HepG2 (cell line): ENCODE data around the gene TBC1D20. TPM values are rescaled to one million over a fixed set of nuclear protein-coding genes. Genes with fewer than 3 reads are reported as not detected.

Source experiments
- ARID3A ChIP-seq: IDR thresholded peaks from 2 replicates; pipeline ENCODE4 v1.6.1; 2012; ENCODE audit warnings: low read depth, low read length, improper control_type of control experiment
- GTF2F1 ChIP-seq: fragments of 150-350 bp; IDR thresholded peaks from 2 replicates; pipeline ENCODE4 v1.6.1; 2014; ENCODE audit warnings: low read length
- NFATC3 ChIP-seq: sonication (generic); formaldehyde crosslinking; IDR thresholded peaks from 2 replicates; pipeline ENCODE4 v1.5.1; 2020; ENCODE audit warnings: mild to moderate bottlenecking, missing genetic modification reagents
- PATZ1 ChIP-seq: sonication (generic); formaldehyde crosslinking; IDR thresholded peaks from 2 replicates; pipeline ENCODE4 v1.4.0; 2020; ENCODE audit warnings: missing genetic modification reagents
- POLR2A ChIP-seq, 2 experiments: IDR thresholded peaks; 2 replicates each; pipeline ENCODE4 v1.6.1; 2011; ENCODE audit warnings: low read depth in 2 of 2, low read length in 2 of 2, mild to moderate bottlenecking in 1 of 2, moderate library complexity in 1 of 2; ENCODE audit not compliant: insufficient read depth in 1 of 2
- SKI ChIP-seq: fragments of 450-650 bp; IDR thresholded peaks from one replicate; pipeline ENCODE4 v1.6.1; 2018; ENCODE audit warnings: mild to moderate bottlenecking; ENCODE audit not compliant: partially characterized antibody
- SMYD3 ChIP-seq: sonication (generic); formaldehyde crosslinking; IDR thresholded peaks from 2 replicates; pipeline ENCODE4 v1.8.1; 2023; ENCODE audit warnings: mild to moderate bottlenecking, missing genetic modification reagents
- SOX13 ChIP-seq, 3 experiments: fragments of 450-650 bp in 1 of 3; sonication (generic) in 1 of 3; formaldehyde crosslinking in 1 of 3; IDR thresholded peaks in 2 of 3; conservative IDR thresholded peaks in 1 of 3; 2 replicates each; pipeline versions ENCODE4 v1.5.0 to v1.6.1; 2016 to 2020; ENCODE audit warnings: antibody characterized with exemption in 1 of 3, mild to moderate bottlenecking in 1 of 3, missing compliant biosample characterization in 1 of 3, missing genetic modification reagents in 1 of 3, moderate library complexity in 1 of 3
- TFDP2 ChIP-seq: sonication (generic); formaldehyde crosslinking; IDR thresholded peaks from 2 replicates; pipeline ENCODE4 v1.4.0; 2020; ENCODE audit warnings: missing genetic modification reagents
- ZBTB38 ChIP-seq: sonication (generic); formaldehyde crosslinking; IDR thresholded peaks from 2 replicates; pipeline ENCODE4 v1.5.1; 2020; ENCODE audit warnings: mild to moderate bottlenecking, missing genetic modification reagents
- ZNF136 ChIP-seq: sonication (generic); formaldehyde crosslinking; IDR thresholded peaks from 2 replicates; pipeline ENCODE4 v1.8.1; 2022; ENCODE audit warnings: low read depth, mild to moderate bottlenecking, moderate library complexity, missing genetic modification reagents
- ZNF24 ChIP-seq: fragments of 450-650 bp; IDR thresholded peaks from 2 replicates; pipeline ENCODE4 v1.6.1; 2017; ENCODE audit warnings: antibody characterized with exemption, mild to moderate bottlenecking
- ZNF263 ChIP-seq: sonication (generic); formaldehyde crosslinking; IDR thresholded peaks from 2 replicates; pipeline ENCODE4 v1.4.0; 2020; ENCODE audit warnings: missing genetic modification reagents
- ZNF746 ChIP-seq: sonication (generic); formaldehyde crosslinking; IDR thresholded peaks from 2 replicates; pipeline ENCODE4 v1.8.0; 2022; ENCODE audit warnings: mild to moderate bottlenecking, missing genetic modification reagents
- ZNF839 ChIP-seq: sonication (generic); formaldehyde crosslinking; IDR thresholded peaks from 2 replicates; pipeline ENCODE4 v1.4.0; 2020; ENCODE audit warnings: missing genetic modification reagents, mild to moderate bottlenecking, borderline replicate concordance
- ZNF883 ChIP-seq: sonication (generic); formaldehyde crosslinking; IDR thresholded peaks from 2 replicates; pipeline ENCODE4 v1.5.1; 2020; ENCODE audit warnings: mild to moderate bottlenecking, missing genetic modification reagents; ENCODE audit errors: not compliant biosample characterization
- polyA plus RNA-seq, 8 experiments: library from polyadenylated mRNA; depleted of rRNA in 3 of 8; stranded (reverse) in 7 of 8; unstranded in 1 of 8; fragments of >200 nt; fragmentation: Illumina TruSeq in 4 of 8; extraction: Trizol in 4 of 8; gene quantifications; 2 replicates each; pipeline versions ENCODE4 v1.2.1 to v1.2.3, GENCODE V29; 2011 to 2016; ENCODE audit warnings: low read depth in 4 of 8, missing spikeins in 1 of 8, mixed read lengths in 1 of 8; ENCODE audit not compliant: insufficient read depth in 1 of 8
- total RNA-seq, 5 experiments: library from RNA; depleted of rRNA; stranded (reverse); fragments of >200 nt; fragmentation: Illumina TruSeq; extraction: Trizol; gene quantifications; 2 replicates each; pipeline ENCODE4 v1.2.3, GENCODE V29; 2016; ENCODE audit warnings: low read depth in 1 of 5
- TF ChIP-seq, protein P1 (sequence below): IDR thresholded peaks from 2 replicates; pipeline ENCODE4 v1.4.0; 2020; ENCODE audit warnings: mild to moderate bottlenecking, missing genetic modification reagents
- TF ChIP-seq, protein P2 (sequence below): sonication (generic); formaldehyde crosslinking; IDR thresholded peaks from 2 replicates; pipeline ENCODE4 v1.4.0; 2020; ENCODE audit warnings: missing genetic modification reagents, borderline replicate concordance

Gene TBC1D20
- total and polyA plus RNA-seq, 2 of the 13 experiments (the other 11 are each of a cell fraction or from before 2014, with no cell fraction given), result 36.6 to 47.1 TPM

DNA sequence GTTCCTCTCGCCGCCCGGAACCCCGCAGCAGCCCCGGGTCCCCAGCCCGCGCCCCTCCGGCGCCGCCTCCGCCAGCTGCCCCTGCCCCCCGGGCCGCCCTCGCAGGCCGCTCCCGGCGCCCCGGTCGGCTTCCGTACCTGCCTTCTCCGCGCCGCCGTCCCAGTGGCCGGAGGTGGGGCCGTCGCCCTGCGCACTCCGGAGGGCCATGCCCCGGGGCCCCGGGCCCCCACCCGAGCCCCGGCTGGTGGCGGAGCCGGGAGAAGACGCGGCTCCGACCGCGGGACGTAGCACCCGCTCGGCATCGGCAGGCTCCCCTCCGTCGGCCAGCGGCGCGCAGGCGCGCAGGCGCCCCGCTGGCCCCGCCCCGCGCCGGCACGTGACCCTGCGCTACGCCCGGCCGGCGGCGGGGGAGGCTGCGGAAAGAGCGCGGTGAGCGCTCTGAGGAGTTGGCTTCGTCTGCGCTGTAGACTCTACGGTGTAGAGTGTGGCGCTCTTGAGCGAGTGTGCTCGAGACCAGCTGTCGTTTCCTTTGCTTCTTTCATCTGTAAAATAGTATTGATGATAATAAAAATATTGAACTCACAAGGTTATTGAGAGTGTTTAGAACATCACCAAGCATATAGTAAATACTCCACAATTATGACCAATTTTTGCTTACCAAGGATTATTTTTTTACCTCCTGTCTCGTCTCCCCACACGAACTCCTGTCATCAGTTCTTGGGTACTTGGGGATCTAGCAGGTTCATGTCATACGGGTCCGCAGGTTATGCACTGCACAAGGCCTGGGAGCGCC lies at the start of gene TBC1D20 (continued):
- TF ChIP-seq, protein P1, sequence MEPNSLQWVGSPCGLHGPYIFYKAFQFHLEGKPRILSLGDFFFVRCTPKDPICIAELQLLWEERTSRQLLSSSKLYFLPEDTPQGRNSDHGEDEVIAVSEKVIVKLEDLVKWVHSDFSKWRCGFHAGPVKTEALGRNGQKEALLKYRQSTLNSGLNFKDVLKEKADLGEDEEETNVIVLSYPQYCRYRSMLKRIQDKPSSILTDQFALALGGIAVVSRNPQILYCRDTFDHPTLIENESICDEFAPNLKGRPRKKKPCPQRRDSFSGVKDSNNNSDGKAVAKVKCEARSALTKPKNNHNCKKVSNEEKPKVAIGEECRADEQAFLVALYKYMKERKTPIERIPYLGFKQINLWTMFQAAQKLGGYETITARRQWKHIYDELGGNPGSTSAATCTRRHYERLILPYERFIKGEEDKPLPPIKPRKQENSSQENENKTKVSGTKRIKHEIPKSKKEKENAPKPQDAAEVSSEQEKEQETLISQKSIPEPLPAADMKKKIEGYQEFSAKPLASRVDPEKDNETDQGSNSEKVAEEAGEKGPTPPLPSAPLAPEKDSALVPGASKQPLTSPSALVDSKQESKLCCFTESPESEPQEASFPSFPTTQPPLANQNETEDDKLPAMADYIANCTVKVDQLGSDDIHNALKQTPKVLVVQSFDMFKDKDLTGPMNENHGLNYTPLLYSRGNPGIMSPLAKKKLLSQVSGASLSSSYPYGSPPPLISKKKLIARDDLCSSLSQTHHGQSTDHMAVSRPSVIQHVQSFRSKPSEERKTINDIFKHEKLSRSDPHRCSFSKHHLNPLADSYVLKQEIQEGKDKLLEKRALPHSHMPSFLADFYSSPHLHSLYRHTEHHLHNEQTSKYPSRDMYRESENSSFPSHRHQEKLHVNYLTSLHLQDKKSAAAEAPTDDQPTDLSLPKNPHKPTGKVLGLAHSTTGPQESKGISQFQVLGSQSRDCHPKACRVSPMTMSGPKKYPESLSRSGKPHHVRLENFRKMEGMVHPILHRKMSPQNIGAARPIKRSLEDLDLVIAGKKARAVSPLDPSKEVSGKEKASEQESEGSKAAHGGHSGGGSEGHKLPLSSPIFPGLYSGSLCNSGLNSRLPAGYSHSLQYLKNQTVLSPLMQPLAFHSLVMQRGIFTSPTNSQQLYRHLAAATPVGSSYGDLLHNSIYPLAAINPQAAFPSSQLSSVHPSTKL (CRISPR knock-in tag), result peak; percentile 18; the same call in 1 of the 2 replicates
- no peak for TF ChIP-seq NFATC3 (CRISPR knock-in tag)
- TF ChIP-seq PATZ1 (CRISPR knock-in tag), result peak; percentile 33; the same call in 1 of the 2 replicates
- peak; percentile 89 for TF ChIP-seq TFDP2 (CRISPR knock-in tag)
- peak; percentile 81 for TF ChIP-seq SKI
- peak; percentile 76 to 93 for TF ChIP-seq POLR2A (IDR thresholded peaks at IDR 0.05; ENCODE audit: insufficient read depth in 1 of 2, low read depth in 2 of 2, low read length in 2 of 2)
- TF ChIP-seq ZNF263, result peak; percentile 66; the same call in 1 of the 2 replicates
- no peak for TF ChIP-seq SOX13 (IDR thresholded peaks at IDR 0.05)
- peak in 1 of 2 experiments; percentile 24; a peak in 1 of 4 replicates for TF ChIP-seq SOX13 (CRISPR knock-in tag; conservative IDR thresholded peaks at IDR 0.05 in 1 of 2, IDR thresholded peaks at IDR 0.05 in 1 of 2)
- TF ChIP-seq ZNF746 (CRISPR knock-in tag), result 0 out of 2 replicates have a peak, but pooled peaks have one; percentile 55
- peak; percentile 64; the same call in 1 of the 2 replicates for TF ChIP-seq SMYD3 (CRISPR knock-in tag)
- TF ChIP-seq ZNF136, result no peak
- TF ChIP-seq GTF2F1, result no peak
- peak; percentile 38; the same call in 1 of the 2 replicates for TF ChIP-seq ARID3A
- TF ChIP-seq ZNF883, result no peak
- 0 out of 2 replicates have a peak, but pooled peaks have one; percentile 4 for TF ChIP-seq ZBTB38 (CRISPR knock-in tag)
- no peak; the same call in 1 of the 2 replicates for TF ChIP-seq ZNF24
- TF ChIP-seq ZNF839 (CRISPR knock-in tag), result no peak
- TF ChIP-seq, protein P2, sequence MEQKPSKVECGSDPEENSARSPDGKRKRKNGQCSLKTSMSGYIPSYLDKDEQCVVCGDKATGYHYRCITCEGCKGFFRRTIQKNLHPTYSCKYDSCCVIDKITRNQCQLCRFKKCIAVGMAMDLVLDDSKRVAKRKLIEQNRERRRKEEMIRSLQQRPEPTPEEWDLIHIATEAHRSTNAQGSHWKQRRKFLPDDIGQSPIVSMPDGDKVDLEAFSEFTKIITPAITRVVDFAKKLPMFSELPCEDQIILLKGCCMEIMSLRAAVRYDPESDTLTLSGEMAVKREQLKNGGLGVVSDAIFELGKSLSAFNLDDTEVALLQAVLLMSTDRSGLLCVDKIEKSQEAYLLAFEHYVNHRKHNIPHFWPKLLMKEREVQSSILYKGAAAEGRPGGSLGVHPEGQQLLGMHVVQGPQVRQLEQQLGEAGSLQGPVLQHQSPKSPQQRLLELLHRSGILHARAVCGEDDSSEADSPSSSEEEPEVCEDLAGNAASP (CRISPR knock-in tag), result peak; percentile 69; the same call in 1 of the 2 replicates
